Esophagus muscularis mucosa (tissue), 4 donors: ENCODE results near the gene SP8. TPM values are rescaled to one million over a fixed set of nuclear protein-coding genes. Genes with fewer than 3 reads are reported as not detected.

Experiments used
- DNase-seq: peaks from one replicate; pipeline ENCODE4 v3.0.0-alpha.2; 2017; ENCODE audit errors: extremely low spot score
- H3K27ac ChIP-seq, 4 donors: fragments of 200-600 bp; sonication (generic); replicated peaks in 1 of 4; 1 replicate in 3 of 4; 2 replicates in 1 of 4; pipeline ENCODE4 v1.5.1; 2016 to 2019; ENCODE audit warnings: mild to moderate bottlenecking in 1 of 4
- H3K27me3 ChIP-seq, 4 donors: fragments of 200-600 bp; sonication (generic); one replicate each; pipeline versions ENCODE4 v1.5.1 to v1.6.0; 2016 to 2019
- H3K36me3 ChIP-seq, 4 donors: fragments of 200-600 bp; sonication (generic); one replicate each; pipeline ENCODE4 v1.5.1; 2016 to 2019
- H3K4me1 ChIP-seq, 4 donors: fragments of 200-600 bp; sonication (generic); one replicate each; pipeline ENCODE4 v1.5.1; 2016 to 2019
- H3K4me3 ChIP-seq, 4 donors: fragments of 200-600 bp; sonication (generic); 1 replicate in 2 of 4; 2 replicates in 2 of 4; pipeline ENCODE4 v1.5.1; 2016 to 2019; ENCODE audit warnings: mild to moderate bottlenecking in 4 of 4, moderate library complexity in 1 of 4
- H3K9me3 ChIP-seq, 4 donors: fragments of 200-600 bp; sonication (generic); 1 replicate in 3 of 4; 2 replicates in 1 of 4; pipeline ENCODE4 v1.5.1; 2016 to 2019
- CTCF ChIP-seq, 3 experiments: fragments of 200-600 bp in 2 of 3; fragments of 450-650 bp in 1 of 3; sonication (generic) in 2 of 3; IDR thresholded peaks; one replicate each; pipeline ENCODE4 v1.5.1; 2017 to 2019; ENCODE audit warnings: antibody characterized with exemption in 3 of 3, mild to moderate bottlenecking in 2 of 3, moderate library complexity in 1 of 3
- EP300 ChIP-seq: sonication (generic); formaldehyde crosslinking; IDR thresholded peaks from one replicate; pipeline ENCODE4 v1.6.1; 2017; ENCODE audit warnings: antibody characterized with exemption
- POLR2A ChIP-seq: fragments of 450-650 bp; IDR thresholded peaks from one replicate; pipeline ENCODE4 v1.6.1; 2017; ENCODE audit warnings: antibody characterized with exemption, moderate library complexity, mild to moderate bottlenecking, low read depth
- POLR2AphosphoS5 ChIP-seq, 2 donors: sonication (generic); formaldehyde crosslinking; IDR thresholded peaks; one replicate each; pipeline ENCODE4 v1.6.1; 2017; ENCODE audit warnings: antibody characterized with exemption in 2 of 2
- WGBS: methylation state at CpG from one replicate; pipeline ENCODE4 v1.1.5; 2018; 5-methylcytosine and 5-hydroxymethylcytosine counted together
- intact Hi-C: fragments of 100-400 bp; cut with DNase I; formaldehyde crosslinking; loops from one replicate; pipeline ENCODE4 v1.15.1; 2023
- total RNA-seq, 4 donors: library from RNA; depleted of rRNA; stranded (reverse); fragments of >200 nt; gene quantifications; one replicate each; pipeline versions ENCODE4 v1.1.0 to v1.2.1, GENCODE V29; 2016

The SP8 gene
- total RNA-seq, 4 donors from 2014 or later: not detected

- under 1% methylated on average over 25 of the region's 77 CpGs for WGBS
- Histone ChIP-seq H3K4me3 (peak overlapping the region; percentile 55 to 69 (median 58)), H3K27me3 (peaks cover 19 to 76% (median 56%) of the 10 kb centered on the region in 4 donors), H3K36me3 (no peaks in the 10 kb centered on the region), H3K4me1 (peaks cover 9 to 21% (median 21%) of the 10 kb centered on the region in 4 donors), H3K9me3 (no peaks in the 10 kb centered on the region), H3K27ac (no peak overlapping the region)
- TF ChIP-seq POLR2A (no peak), POLR2AphosphoS5 (IDR thresholded peaks at IDR 0.05) (no peak), CTCF (IDR thresholded peaks at IDR 0.05) (no peak), EP300 (no peak)
- DNase-seq: no peak
- intact Hi-C loops: no loop called here
Observed at GRCh38 chr7:20798081-20798693, 11.5 kb upstream of the SP8 start.

- 2% methylated on average over 39 of the region's 40 CpGs for WGBS
- Histone ChIP-seq H3K9me3 (no peaks in the 10 kb centered on the region), H3K27ac (no peak overlapping the region), H3K4me1 (peaks cover 9 to 21% (median 21%) of the 10 kb centered on the region in 4 donors), H3K27me3 (peaks cover 19 to 82% (median 60%) of the 10 kb centered on the region in 4 donors), H3K4me3 (peak overlapping the region; percentile 55 to 69 (median 58)), H3K36me3 (no peaks in the 10 kb centered on the region)
- intact Hi-C loops: no loop called here
- no peak for DNase-seq
- TF ChIP-seq CTCF (IDR thresholded peaks at IDR 0.05) (no peak), EP300 (no peak), POLR2AphosphoS5 (IDR thresholded peaks at IDR 0.05) (no peak), POLR2A (no peak)
Observed at GRCh38 chr7:20797462-20798080, 10.9 kb upstream of the SP8 start.

- WGBS: 6% methylated on average over 15 of the region's 19 CpGs
- H3K4me3 ChIP-seq: peak overlapping the region; percentile 55 to 69 (median 58)
- intact Hi-C loops: no loop called here
Observed at GRCh38 chr7:20797042-20797461, 10.4 kb upstream of the SP8 start.

GRCh38 chr7:20796500-20796899 lies 9.8 kb upstream of the SP8 start:
- 18% methylated on average over 6 of the region's 6 CpGs for WGBS
- Histone ChIP-seq H3K27me3 (peaks cover 19 to 89% (median 69%) of the 10 kb centered on the region in 4 donors), H3K4me1 (peaks cover 9 to 21% (median 21%) of the 10 kb centered on the region in 4 donors), H3K9me3 (no peaks in the 10 kb centered on the region), H3K27ac (no peak overlapping the region), H3K36me3 (no peaks in the 10 kb centered on the region), H3K4me3 (no peak overlapping the region)
- intact Hi-C loops: no loop called here
- DNase-seq: no peak
- no peak for TF ChIP-seq CTCF (IDR thresholded peaks at IDR 0.05)

More at GRCh38 chr7:20797042-20797461, 10.4 kb upstream of the SP8 start:
- Histone ChIP-seq H3K4me1 (peaks cover 9 to 21% (median 21%) of the 10 kb centered on the region in 4 donors), H3K36me3 (no peaks in the 10 kb centered on the region), H3K27ac (no peak overlapping the region), H3K27me3 (peaks cover 19 to 87% (median 64%) of the 10 kb centered on the region in 4 donors), H3K9me3 (no peaks in the 10 kb centered on the region)
- TF ChIP-seq POLR2AphosphoS5 (IDR thresholded peaks at IDR 0.05) (no peak), EP300 (no peak), CTCF (IDR thresholded peaks at IDR 0.05) (no peak), POLR2A (no peak)
- no peak for DNase-seq
